Body of pancreas (tissue), 4 donors: ENCODE data around the gene MBP.

ENCODE experiments used
- POLR2A ChIP-seq, 3 donors: fragments of 450-650 bp; IDR thresholded peaks; one replicate each; pipeline ENCODE4 v1.6.1; 2016; ENCODE audit warnings: antibody characterized with exemption in 3 of 3, mild to moderate bottlenecking in 2 of 3
- TF ChIP-seq, protein P1 (sequence below), 7 experiments: fragments of 450-650 bp in 4 of 7; fragments of 200-600 bp in 3 of 7; sonication (generic) in 3 of 7; IDR thresholded peaks; one replicate each; pipeline ENCODE4 v1.5.1; 2016 to 2019; ENCODE audit warnings: antibody characterized with exemption in 7 of 7

DNA sequence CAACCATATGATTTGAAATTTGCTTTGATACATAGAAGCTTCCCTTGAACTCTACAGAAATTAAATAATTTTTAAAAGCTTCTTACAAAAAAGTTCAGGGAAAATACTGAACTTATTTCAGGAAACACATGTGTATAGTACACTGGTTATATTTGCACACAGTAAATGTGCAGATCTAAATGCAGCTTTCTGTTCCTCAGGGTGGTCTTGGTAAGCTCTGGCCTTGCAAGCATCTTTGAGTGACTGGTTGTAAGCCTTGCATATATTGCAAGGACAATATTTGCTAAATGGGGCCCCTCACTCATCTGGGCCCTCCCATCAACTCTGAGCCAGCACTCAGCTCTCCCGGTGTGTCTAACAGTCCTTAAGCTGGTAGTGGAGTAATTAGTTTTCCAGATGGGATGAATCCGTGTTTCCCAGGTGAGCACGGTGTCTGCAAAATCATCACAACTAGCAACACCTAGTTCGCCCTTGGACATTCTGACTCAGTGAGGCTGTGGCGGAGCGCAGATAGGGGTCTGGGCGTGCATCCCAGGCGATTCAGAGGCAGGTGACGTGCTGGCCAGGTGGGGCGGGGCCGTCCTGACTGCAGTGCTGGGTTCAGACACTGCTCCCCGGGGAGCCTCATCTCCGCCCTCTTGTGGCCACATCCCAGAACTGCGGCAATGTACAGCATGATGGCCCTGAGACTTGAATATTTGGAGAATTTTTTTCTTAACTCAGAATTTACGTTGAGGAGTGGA is 149.6 kb downstream of the MBP start:
- TF ChIP-seq POLR2A (IDR thresholded peaks at IDR 0.05) = no peak
- TF ChIP-seq, protein P1, sequence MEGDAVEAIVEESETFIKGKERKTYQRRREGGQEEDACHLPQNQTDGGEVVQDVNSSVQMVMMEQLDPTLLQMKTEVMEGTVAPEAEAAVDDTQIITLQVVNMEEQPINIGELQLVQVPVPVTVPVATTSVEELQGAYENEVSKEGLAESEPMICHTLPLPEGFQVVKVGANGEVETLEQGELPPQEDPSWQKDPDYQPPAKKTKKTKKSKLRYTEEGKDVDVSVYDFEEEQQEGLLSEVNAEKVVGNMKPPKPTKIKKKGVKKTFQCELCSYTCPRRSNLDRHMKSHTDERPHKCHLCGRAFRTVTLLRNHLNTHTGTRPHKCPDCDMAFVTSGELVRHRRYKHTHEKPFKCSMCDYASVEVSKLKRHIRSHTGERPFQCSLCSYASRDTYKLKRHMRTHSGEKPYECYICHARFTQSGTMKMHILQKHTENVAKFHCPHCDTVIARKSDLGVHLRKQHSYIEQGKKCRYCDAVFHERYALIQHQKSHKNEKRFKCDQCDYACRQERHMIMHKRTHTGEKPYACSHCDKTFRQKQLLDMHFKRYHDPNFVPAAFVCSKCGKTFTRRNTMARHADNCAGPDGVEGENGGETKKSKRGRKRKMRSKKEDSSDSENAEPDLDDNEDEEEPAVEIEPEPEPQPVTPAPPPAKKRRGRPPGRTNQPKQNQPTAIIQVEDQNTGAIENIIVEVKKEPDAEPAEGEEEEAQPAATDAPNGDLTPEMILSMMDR (IDR thresholded peaks at IDR 0.05) = peak; percentile 85 to 93 (median 90)
